GM12892 (cell line): Measurements from ENCODE around the gene PDCD11.

ENCODE experiments used
- POLR2A ChIP-seq: IDR thresholded peaks from 2 replicates; pipeline ENCODE4 v1.6.1; 2011; ENCODE audit warnings: low read depth, low read length, control low read depth
- TAF1 ChIP-seq: IDR thresholded peaks from 2 replicates; pipeline ENCODE4 v1.6.1; 2011; ENCODE audit warnings: low read depth, mild to moderate bottlenecking, control low read depth, low read length, borderline replicate concordance

- TF ChIP-seq POLR2A (no peak), TAF1 (no peak)
Observed at GRCh38 chr10:103490986-103491314, 94.5 kb downstream of the PDCD11 start.
